Adrenal gland (tissue), 5 donors: ENCODE data around the gene RALGAPA2.

Experiments
- POLR2A ChIP-seq, 2 donors: fragments of 450-650 bp; IDR thresholded peaks; one replicate each; pipeline ENCODE4 v1.6.1; 2017; ENCODE audit warnings: antibody characterized with exemption in 2 of 2, mild to moderate bottlenecking in 2 of 2, moderate library complexity in 1 of 2
- TF ChIP-seq, protein P1 (sequence below), 6 experiments: fragments of 450-650 bp in 4 of 6; fragments of 200-600 bp in 2 of 6; sonication (generic) in 1 of 6; IDR thresholded peaks; 1 replicate in 5 of 6; 2 replicates in 1 of 6; pipeline versions ENCODE4 v1.5.1 to v1.8.0; 2016 to 2021; ENCODE audit warnings: antibody characterized with exemption in 6 of 6, mild to moderate bottlenecking in 2 of 6, moderate library complexity in 1 of 6
- donor health status: DM: no; HTN: no; CAD: no.

DNA sequence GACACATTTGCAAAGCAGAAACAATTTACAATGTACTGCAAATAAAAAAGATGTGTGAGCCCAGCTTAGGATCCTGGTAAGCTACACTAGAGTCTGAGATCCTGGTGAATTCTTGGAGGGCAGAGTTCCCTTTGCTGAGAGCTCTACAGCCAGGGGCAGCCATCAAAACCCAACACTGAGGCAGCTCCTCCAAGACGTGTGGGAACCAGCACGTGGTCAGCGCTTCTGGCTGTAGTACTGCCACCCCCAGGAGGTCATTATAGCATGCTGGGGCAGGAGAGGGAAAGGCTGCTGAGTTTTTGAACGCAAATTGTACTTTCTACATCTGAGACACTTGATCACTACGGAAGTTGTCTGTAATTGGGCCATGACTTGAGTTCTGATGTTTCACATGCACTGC, 213.0 kb downstream of the RALGAPA2 start:
- TF ChIP-seq, protein P1, sequence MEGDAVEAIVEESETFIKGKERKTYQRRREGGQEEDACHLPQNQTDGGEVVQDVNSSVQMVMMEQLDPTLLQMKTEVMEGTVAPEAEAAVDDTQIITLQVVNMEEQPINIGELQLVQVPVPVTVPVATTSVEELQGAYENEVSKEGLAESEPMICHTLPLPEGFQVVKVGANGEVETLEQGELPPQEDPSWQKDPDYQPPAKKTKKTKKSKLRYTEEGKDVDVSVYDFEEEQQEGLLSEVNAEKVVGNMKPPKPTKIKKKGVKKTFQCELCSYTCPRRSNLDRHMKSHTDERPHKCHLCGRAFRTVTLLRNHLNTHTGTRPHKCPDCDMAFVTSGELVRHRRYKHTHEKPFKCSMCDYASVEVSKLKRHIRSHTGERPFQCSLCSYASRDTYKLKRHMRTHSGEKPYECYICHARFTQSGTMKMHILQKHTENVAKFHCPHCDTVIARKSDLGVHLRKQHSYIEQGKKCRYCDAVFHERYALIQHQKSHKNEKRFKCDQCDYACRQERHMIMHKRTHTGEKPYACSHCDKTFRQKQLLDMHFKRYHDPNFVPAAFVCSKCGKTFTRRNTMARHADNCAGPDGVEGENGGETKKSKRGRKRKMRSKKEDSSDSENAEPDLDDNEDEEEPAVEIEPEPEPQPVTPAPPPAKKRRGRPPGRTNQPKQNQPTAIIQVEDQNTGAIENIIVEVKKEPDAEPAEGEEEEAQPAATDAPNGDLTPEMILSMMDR (IDR thresholded peaks at IDR 0.05), result no peak
- TF ChIP-seq POLR2A (IDR thresholded peaks at IDR 0.05), result no peak
